ENCODE data around the gene CELSR2. TPM values are rescaled to one million over a fixed set of nuclear protein-coding genes. Genes with fewer than 3 reads are reported as not detected.

Gene CELSR2
- total and polyA plus RNA-seq, 11 donors, result 1.6 to 11.9 (median 7.4) TPM

- Histone ChIP-seq H3K9me3 (no peaks in the 10 kb centered on the region), H3K27me3 (no peaks in the 10 kb centered on the region), H3K36me3 (peaks cover 3 to 98% (median 81%) of the 10 kb centered on the region in 9 donors), H3K27ac (no peak overlapping the region), H3K4me1 (no peaks in the 10 kb centered on the region), H3K4me3 (no peak overlapping the region)
- ATAC-seq (no peak), DNase-seq (no peak)
- intact Hi-C loops (cut with DNase I), result no loop called here
- TF ChIP-seq POLR2A (IDR thresholded peaks at IDR 0.05) (no peak), CTCF (IDR thresholded peaks at IDR 0.05) (no peak)
- WGBS, 4 donors, result 74 to 79% (median 78%) methylated on average over 12 to 13 of the region's 13 CpGs
Observed at GRCh38 chr1:109229531-109230127, 19.7 kb upstream of the CELSR2 start.

GRCh38 chr1:109231066-109231465 is 18.3 kb upstream of the CELSR2 start:
- Histone ChIP-seq H3K27ac (no peak overlapping the region), H3K9me3 (no peaks in the 10 kb centered on the region), H3K36me3 (peaks cover 3 to 99% (median 92%) of the 10 kb centered on the region in 9 donors), H3K4me3 (no peak overlapping the region), H3K27me3 (no peaks in the 10 kb centered on the region), H3K4me1 (no peaks in the 10 kb centered on the region)
- intact Hi-C loops (cut with DNase I), result no loop called here
- ATAC-seq (no peak), DNase-seq (no peak)
- no peak for TF ChIP-seq CTCF (IDR thresholded peaks at IDR 0.05)
- WGBS, 4 donors, result 73 to 84% (median 83%) methylated on average over 3 of the region's 3 CpGs

- no peak for ATAC-seq
- DNase-seq, result no peak
- TF ChIP-seq CTCF (IDR thresholded peaks at IDR 0.05) (no peak), POLR2A (IDR thresholded peaks at IDR 0.05) (no peak)
- intact Hi-C loops (cut with DNase I), result no loop called here
- Histone ChIP-seq H3K36me3 (peaks cover 3 to 98% (median 89%) of the 10 kb centered on the region in 9 donors), H3K4me1 (peaks cover 0 to 2% (median 0%) of the 10 kb centered on the region in 12 donors), H3K4me3 (no peak overlapping the region), H3K27me3 (no peaks in the 10 kb centered on the region), H3K9me3 (no peaks in the 10 kb centered on the region), H3K27ac (no peak overlapping the region)
- WGBS, 4 donors, result 95 to 98% (median 96%) methylated on average over 7 of the region's 7 CpGs
Observed at GRCh38 chr1:109235137-109235536, 14.2 kb upstream of the CELSR2 start.

DNA sequence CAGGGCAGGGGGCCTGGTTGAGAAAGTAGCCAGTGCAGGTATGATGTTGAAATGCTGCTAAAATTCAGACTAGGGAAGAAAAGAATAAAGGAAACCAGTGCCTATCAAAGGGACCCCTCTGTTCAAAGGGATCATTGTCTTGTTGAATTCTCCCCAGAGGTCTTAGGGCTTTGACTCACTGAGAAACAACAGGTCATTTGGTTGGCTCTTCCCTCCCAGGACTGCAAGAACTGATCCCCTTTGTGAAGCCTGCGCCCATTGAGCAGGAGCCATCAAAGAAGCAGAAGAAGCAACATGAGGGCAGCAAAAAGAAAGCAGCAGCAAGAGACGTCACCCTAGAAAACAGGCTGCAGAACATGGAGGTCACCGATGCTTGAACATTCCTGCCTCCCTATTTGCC is 11.8 kb upstream of the CELSR2 start:
- TF ChIP-seq CTCF (IDR thresholded peaks at IDR 0.05) (no peak), POLR2A (IDR thresholded peaks at IDR 0.05) (no peak)
- DNase-seq, result no peak
- H3K27ac ChIP-seq, result no peak overlapping the region
- intact Hi-C loops (cut with DNase I), result no loop called here
- H3K9me3 ChIP-seq, result no peaks in the 10 kb centered on the region
- peaks cover 0 to 3% (median 0%) of the 10 kb centered on the region in 9 donors for H3K27me3 ChIP-seq
- H3K36me3 ChIP-seq, result peaks cover 3 to 74% (median 65%) of the 10 kb centered on the region in 9 donors
- 92 to 100% (median 95%) methylated on average over 2 to 3 of the region's 3 CpGs for WGBS, 4 donors
- H3K4me1 ChIP-seq, result peaks cover 0 to 26% (median 21%) of the 10 kb centered on the region in 12 donors
- ATAC-seq, result no peak
- no peak overlapping the region for H3K4me3 ChIP-seq
